Mononuclear cell (primary cell): Measurements from ENCODE around the gene PCDHA1. TPM values are rescaled to one million over a fixed set of nuclear protein-coding genes. Genes with fewer than 3 reads are reported as not detected.

ENCODE experiments used
- H3K27me3 ChIP-seq: 2 replicates; pipeline ENCODE4 v1.6.0; 2011; ENCODE audit warnings: low read length, control low read depth; ENCODE audit not compliant: insufficient read depth
- H3K4me1 ChIP-seq: 2 replicates; pipeline ENCODE4 v1.5.1; 2011; ENCODE audit warnings: mild to moderate bottlenecking, low read length, control low read depth; ENCODE audit not compliant: insufficient read depth
- H3K4me3 ChIP-seq: 2 replicates; pipeline ENCODE4 v1.5.1; 2011; ENCODE audit warnings: mild to moderate bottlenecking, low read length, moderate library complexity
- H3K9me3 ChIP-seq: 2 replicates; pipeline ENCODE4 v1.5.1; 2011; ENCODE audit warnings: low read depth, mild to moderate bottlenecking, control low read depth, low read length
- total RNA-seq: library from RNA; depleted of rRNA; stranded (reverse); fragments of >200 nt; gene quantifications from one replicate; pipeline ENCODE4 v1.2.3, GENCODE V29; 2012

Gene PCDHA1
- total RNA-seq, 1 donor = not detected

DNA sequence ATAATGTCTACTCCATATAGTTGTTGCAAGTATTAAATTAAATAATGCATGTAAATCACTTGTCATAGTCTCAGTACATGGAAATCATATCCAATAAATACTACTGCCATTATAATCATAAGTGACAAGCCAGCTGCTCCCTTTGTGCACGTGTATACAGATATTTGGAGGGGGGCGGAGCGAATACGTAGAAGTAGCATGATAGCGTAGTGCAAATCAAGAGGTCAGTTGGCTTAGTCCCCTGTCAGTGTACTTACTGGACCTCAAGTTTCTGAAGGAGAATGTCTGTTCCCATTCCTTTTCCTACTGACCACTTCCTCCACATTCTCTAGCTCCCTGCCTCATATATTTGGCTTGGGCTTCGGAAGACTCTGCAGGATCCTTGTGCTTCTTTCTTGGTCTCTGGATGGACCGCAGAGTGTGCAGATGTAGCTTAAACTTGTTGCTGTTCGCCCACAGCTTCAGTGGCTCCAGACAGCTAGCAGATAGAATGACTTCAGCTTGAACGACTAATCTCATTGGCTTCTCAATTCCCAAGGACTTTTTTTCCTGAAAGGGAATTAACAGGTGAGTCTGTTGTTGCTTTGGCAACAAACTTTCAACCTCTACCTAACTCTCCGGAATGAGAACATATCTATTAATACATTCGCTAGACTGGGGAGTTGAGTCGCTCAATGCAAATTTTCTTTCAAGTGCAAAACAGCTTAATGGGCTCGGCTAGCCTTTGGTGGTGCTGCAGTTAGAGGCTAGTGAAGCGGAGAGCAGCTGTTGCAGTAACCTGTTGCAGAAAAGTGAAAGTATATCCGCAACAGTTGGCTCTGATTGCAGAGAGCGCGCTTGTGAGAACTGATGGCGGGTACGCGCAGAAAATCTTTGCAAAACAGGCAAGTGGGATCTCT lies 264.9 kb downstream of the PCDHA1 start, which contains the start of gene PCDHB1:
TSS of gene PCDHB1 (plus strand) at position 753 of the 899 bp plus-strand sequence. CDS start at position 850, 97 bp downstream.
- H3K4me3 ChIP-seq = no peak within 1 kb of the TSS

DNA sequence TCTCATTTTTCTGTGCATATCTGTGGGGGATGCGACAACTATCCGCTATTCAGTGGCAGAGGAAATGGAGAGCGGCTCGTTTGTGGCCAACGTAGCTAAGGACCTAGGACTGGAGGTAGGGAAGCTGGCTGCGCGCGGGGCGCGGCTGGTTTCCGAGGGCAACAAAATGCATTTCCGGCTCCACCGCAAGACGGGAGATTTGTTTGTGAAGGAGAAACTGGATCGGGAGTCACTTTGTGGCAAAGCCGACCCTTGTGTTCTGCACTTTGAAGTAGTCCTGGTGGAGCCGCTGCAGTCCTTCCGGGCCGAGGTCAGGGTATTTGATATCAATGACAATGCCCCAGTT lies 265.6 kb downstream of the PCDHA1 start:
- H3K9me3 ChIP-seq = no peaks in the 10 kb centered on the region
- no peak overlapping the region for H3K4me3 ChIP-seq
- H3K4me1 ChIP-seq = no peaks in the 10 kb centered on the region
- peaks cover 17% of the 10 kb centered on the region for H3K27me3 ChIP-seq

More for the DNA sequence above, 264.9 kb downstream of the PCDHA1 start, which contains the start of gene PCDHB1:
- H3K27me3 ChIP-seq = peaks cover 17% of the 10 kb centered on the region
- no peaks in the 10 kb centered on the region for H3K9me3 ChIP-seq
- no peaks in the 10 kb centered on the region for H3K4me1 ChIP-seq

Other genes starting within 250 kb of the PCDHA1 start
- gene EIF4EBP3, start 238.5 kb upstream of the PCDHA1 start, total RNA-seq = 4.0 TPM
- 21.2 TPM for gene SRA1, start 228.7 kb upstream of the PCDHA1 start, total RNA-seq
- gene APBB3, start 221.5 kb upstream of the PCDHA1 start, total RNA-seq = 24.2 TPM
- gene SLC35A4, start 221.3 kb upstream of the PCDHA1 start, total RNA-seq = 13.1 TPM
- 138 TPM for gene CD14, start 153.0 kb upstream of the PCDHA1 start, total RNA-seq
- gene TMCO6, start 146.7 kb upstream of the PCDHA1 start, total RNA-seq = 13.7 TPM
- 43.2 TPM for gene NDUFA2, start 138.5 kb upstream of the PCDHA1 start, total RNA-seq
- gene IK, start 138.3 kb upstream of the PCDHA1 start, total RNA-seq = 180 TPM
- gene WDR55, start 121.2 kb upstream of the PCDHA1 start, total RNA-seq = 11.8 TPM
- gene DND1, start 112.6 kb upstream of the PCDHA1 start, total RNA-seq = 0.31 TPM
- 26.0 TPM for gene HARS1, start 94.8 kb upstream of the PCDHA1 start, total RNA-seq
- gene HARS2, start 94.7 kb upstream of the PCDHA1 start, total RNA-seq = 31.8 TPM
- gene ZMAT2, start 85.7 kb upstream of the PCDHA1 start, total RNA-seq = 34.2 TPM
- gene PCDHA2, start 8.7 kb downstream of the PCDHA1 start, total RNA-seq = not detected
- gene PCDHA3, start 14.9 kb downstream of the PCDHA1 start, total RNA-seq = not detected
- not detected for gene PCDHA4, start 20.9 kb downstream of the PCDHA1 start, total RNA-seq
- gene PCDHA5, start 35.5 kb downstream of the PCDHA1 start, total RNA-seq = under 0.01 TPM
- not detected for gene PCDHA6, start 41.8 kb downstream of the PCDHA1 start, total RNA-seq
- not detected for gene PCDHA7, start 48.1 kb downstream of the PCDHA1 start, total RNA-seq
- gene PCDHA8, start 55.0 kb downstream of the PCDHA1 start, total RNA-seq = not detected
- gene PCDHA9, start 62.2 kb downstream of the PCDHA1 start, total RNA-seq = not detected
- gene PCDHA10, start 69.8 kb downstream of the PCDHA1 start, total RNA-seq = not detected
- gene PCDHA11, start 82.8 kb downstream of the PCDHA1 start, total RNA-seq = 0.10 TPM
- not detected for gene PCDHA12, start 89.2 kb downstream of the PCDHA1 start, total RNA-seq
- not detected for gene PCDHA13, start 96.0 kb downstream of the PCDHA1 start, total RNA-seq
- gene PCDHAC1, start 140.2 kb downstream of the PCDHA1 start, total RNA-seq = not detected
- not detected for gene PCDHAC2, start 180.3 kb downstream of the PCDHA1 start, total RNA-seq